OCI-LY3 (cell line): ENCODE results near the gene KRTAP6-3.

Experiments used
- H2AFZ ChIP-seq: fragments of 200-600, 300-600 bp; shearing (Covaris generic); 2 replicates; pipeline ENCODE4 v1.6.0; 2014; ENCODE audit warnings: antibody characterized with exemption, low read depth, low read length
- H3K27ac ChIP-seq: fragments of 200-600, 300-600 bp; sonication (generic); 2 replicates; pipeline ENCODE4 v1.5.1; 2014; ENCODE audit warnings: mild to moderate bottlenecking, low read length, moderate library complexity, mixed read lengths
- H3K27me3 ChIP-seq: fragments of 200-600, 300-600 bp; sonication (generic); 2 replicates; pipeline ENCODE4 v1.6.1; 2014; ENCODE audit warnings: low read depth, low read length, mixed read lengths
- H3K36me3 ChIP-seq: fragments of 200-600, 300-600 bp; sonication (generic); replicated peaks from 2 replicates; pipeline ENCODE3; 2014; ENCODE audit warnings: low read depth, low read length, mixed read lengths
- H3K4me1 ChIP-seq: fragments of 300-600, 200-600 bp; sonication (generic); 2 replicates; pipeline ENCODE4 v1.6.1; 2014; ENCODE audit warnings: low read length, mixed read lengths
- H3K4me2 ChIP-seq: fragments of 200-600, 300-600 bp; sonication (generic); 2 replicates; pipeline ENCODE4 v1.6.1; 2014; ENCODE audit warnings: low read length, mixed read lengths
- H3K4me3 ChIP-seq: fragments of 300-600, 200-600 bp; sonication (generic); 2 replicates; pipeline ENCODE4 v1.5.1; 2014; ENCODE audit warnings: antibody characterized with exemption, mild to moderate bottlenecking, low read length, moderate library complexity
- H3K79me2 ChIP-seq: fragments of 300-600, 200-600 bp; shearing (Covaris generic); 2 replicates; pipeline ENCODE4 v1.6.1; 2014; ENCODE audit warnings: mild to moderate bottlenecking, low read length, mixed read lengths
- H3K9ac ChIP-seq: fragments of 300-600, 200-600 bp; shearing (Covaris generic); 2 replicates; pipeline ENCODE4 v1.6.0; 2014; ENCODE audit warnings: mild to moderate bottlenecking, low read length, moderate library complexity
- H3K9me3 ChIP-seq: fragments of 200-600, 300-600 bp; shearing (Covaris generic); 2 replicates; pipeline ENCODE4 v1.6.1; 2014; ENCODE audit warnings: low read length, mixed read lengths; ENCODE audit not compliant: insufficient read depth
- H4K20me1 ChIP-seq: fragments of 200-600, 300-600 bp; sonication (generic); 2 replicates; pipeline ENCODE4 v1.6.1; 2016; ENCODE audit warnings: low read length, mixed read lengths; ENCODE audit not compliant: insufficient read depth
- EZH2phosphoT487 ChIP-seq: fragments of 200-600 bp; shearing (Covaris generic); IDR thresholded peaks from 2 replicates; pipeline ENCODE4 v1.6.1; 2018; ENCODE audit warnings: antibody characterized with exemption, mixed run types, low read depth
- TF ChIP-seq, protein P1 (sequence below): fragments of 200-600, 300-600 bp; sonication (generic); IDR thresholded peaks from 2 replicates; pipeline ENCODE4 v1.5.1; 2014; ENCODE audit warnings: antibody characterized with exemption, low read length, low read depth

Gene KRTAP6-3, protein sequence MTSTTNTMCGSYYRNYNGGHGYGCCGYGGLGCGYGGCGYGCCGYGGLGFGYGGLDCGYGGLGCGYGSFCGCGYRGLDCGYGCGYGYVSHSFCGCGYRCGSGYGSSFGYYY

DNA sequence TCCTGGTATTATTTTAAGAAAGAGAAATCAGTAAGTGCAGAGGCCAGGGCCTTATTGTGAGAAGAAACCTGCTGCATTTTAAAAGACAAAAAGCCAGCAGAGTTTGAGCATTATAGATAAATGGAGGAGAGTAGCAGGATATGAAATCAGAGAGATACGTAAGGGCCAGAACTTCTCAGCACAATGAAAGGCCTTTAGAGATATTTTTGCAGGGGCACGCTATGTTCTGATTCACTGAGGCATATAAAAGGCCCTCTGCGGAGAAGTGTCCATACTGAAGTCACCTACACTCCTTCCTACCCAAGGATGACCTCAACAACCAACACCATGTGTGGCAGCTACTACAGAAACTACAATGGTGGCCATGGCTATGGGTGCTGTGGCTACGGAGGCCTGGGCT lies at the start of gene KRTAP6-3:
Gene KRTAP6-3, plus strand, starts transcription at position 301 of the 400 bp plus-strand sequence. Its CDS starts 6 bp downstream, at position 307.
- Histone ChIP-seq H3K4me1 (no peaks in the 10 kb centered on the region), H3K27me3 (no peaks in the 10 kb centered on the region), H4K20me1 (no peaks in the 10 kb centered on the region), H3K4me3 (no peak within 1 kb of the TSS), H3K36me3 (no peaks in the 10 kb centered on the region), H3K79me2 (no peaks in the 10 kb centered on the region), H3K27ac (no peak within 1 kb of the TSS), H3K4me2 (no peak within 1 kb of the TSS), H3K9me3 (no peaks in the 10 kb centered on the region), H3K9ac (no peak within 1 kb of the TSS), H2AFZ (no peak within 1 kb of the TSS)
- TF ChIP-seq, protein P1, sequence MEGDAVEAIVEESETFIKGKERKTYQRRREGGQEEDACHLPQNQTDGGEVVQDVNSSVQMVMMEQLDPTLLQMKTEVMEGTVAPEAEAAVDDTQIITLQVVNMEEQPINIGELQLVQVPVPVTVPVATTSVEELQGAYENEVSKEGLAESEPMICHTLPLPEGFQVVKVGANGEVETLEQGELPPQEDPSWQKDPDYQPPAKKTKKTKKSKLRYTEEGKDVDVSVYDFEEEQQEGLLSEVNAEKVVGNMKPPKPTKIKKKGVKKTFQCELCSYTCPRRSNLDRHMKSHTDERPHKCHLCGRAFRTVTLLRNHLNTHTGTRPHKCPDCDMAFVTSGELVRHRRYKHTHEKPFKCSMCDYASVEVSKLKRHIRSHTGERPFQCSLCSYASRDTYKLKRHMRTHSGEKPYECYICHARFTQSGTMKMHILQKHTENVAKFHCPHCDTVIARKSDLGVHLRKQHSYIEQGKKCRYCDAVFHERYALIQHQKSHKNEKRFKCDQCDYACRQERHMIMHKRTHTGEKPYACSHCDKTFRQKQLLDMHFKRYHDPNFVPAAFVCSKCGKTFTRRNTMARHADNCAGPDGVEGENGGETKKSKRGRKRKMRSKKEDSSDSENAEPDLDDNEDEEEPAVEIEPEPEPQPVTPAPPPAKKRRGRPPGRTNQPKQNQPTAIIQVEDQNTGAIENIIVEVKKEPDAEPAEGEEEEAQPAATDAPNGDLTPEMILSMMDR = no peak
- no peak for TF ChIP-seq EZH2phosphoT487

DNA sequence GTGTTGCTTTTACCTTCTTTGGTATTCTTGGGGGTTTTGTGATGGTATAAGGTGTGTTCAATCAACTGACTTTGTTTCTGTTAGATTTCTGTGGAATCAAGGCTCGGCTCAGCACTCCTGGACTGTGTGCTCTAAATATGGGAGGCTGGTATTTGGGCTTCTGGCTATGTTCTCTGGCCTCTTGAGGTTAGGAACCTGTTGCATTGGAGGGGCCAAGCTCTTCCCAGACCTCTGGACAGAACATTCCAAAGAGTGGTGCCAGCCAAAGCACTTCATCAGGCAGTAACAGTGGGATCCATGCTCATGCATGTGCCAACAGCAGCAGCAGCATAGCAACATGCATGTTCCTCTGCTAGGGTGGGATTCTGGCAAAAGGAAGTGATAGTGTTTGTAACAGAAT lies 39.5 kb upstream of the KRTAP6-3 start:
- no peak for TF ChIP-seq EZH2phosphoT487
- TF ChIP-seq, protein P1 = no peak
- H3K27me3 ChIP-seq = no peaks in the 10 kb centered on the region
- no peak overlapping the region for H3K4me3 ChIP-seq
- no peak overlapping the region for H3K27ac ChIP-seq
- no peak overlapping the region for H3K9ac ChIP-seq
- H4K20me1 ChIP-seq = no peaks in the 10 kb centered on the region
- H3K36me3 ChIP-seq = no peaks in the 10 kb centered on the region
- no peak overlapping the region for H3K4me2 ChIP-seq
- H3K79me2 ChIP-seq = no peaks in the 10 kb centered on the region
- 0 out of 2 replicates have a peak, but pooled peaks cover 10% of the 10 kb centered on the region for H3K9me3 ChIP-seq
- no peak overlapping the region for H2AFZ ChIP-seq
- H3K4me1 ChIP-seq = peaks cover 14% of the 10 kb centered on the region

DNA sequence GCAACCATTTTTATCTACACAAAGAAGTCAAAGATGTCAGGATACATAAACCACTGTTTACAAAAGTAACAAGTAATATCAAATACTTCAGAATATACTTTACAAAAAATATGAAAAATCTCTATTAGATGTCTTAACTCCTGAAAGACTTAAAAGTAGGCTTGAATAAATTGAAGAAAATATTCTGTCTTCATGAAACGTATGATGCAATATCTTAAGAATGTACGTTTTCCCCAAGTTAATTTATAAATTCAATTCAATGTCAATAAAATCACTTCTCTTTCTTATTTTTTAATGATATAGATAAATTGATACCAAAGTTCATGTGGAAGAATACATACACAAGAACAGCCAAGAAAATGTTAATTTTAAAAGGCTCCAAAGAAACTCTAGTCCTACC lies 37.1 kb upstream of the KRTAP6-3 start:
- no peaks in the 10 kb centered on the region for H4K20me1 ChIP-seq
- H3K4me1 ChIP-seq = no peaks in the 10 kb centered on the region; the same call in 1 of the 2 replicates
- no peak overlapping the region for H2AFZ ChIP-seq
- no peaks in the 10 kb centered on the region for H3K36me3 ChIP-seq
- H3K4me2 ChIP-seq = no peak overlapping the region
- no peak overlapping the region for H3K4me3 ChIP-seq
- H3K27ac ChIP-seq = no peak overlapping the region
- 0 out of 2 replicates have a peak, but pooled peaks cover 10% of the 10 kb centered on the region for H3K9me3 ChIP-seq
- no peak overlapping the region for H3K9ac ChIP-seq
- TF ChIP-seq EZH2phosphoT487 = no peak
- TF ChIP-seq, protein P1 = no peak
- H3K27me3 ChIP-seq = no peaks in the 10 kb centered on the region
- no peaks in the 10 kb centered on the region for H3K79me2 ChIP-seq

DNA sequence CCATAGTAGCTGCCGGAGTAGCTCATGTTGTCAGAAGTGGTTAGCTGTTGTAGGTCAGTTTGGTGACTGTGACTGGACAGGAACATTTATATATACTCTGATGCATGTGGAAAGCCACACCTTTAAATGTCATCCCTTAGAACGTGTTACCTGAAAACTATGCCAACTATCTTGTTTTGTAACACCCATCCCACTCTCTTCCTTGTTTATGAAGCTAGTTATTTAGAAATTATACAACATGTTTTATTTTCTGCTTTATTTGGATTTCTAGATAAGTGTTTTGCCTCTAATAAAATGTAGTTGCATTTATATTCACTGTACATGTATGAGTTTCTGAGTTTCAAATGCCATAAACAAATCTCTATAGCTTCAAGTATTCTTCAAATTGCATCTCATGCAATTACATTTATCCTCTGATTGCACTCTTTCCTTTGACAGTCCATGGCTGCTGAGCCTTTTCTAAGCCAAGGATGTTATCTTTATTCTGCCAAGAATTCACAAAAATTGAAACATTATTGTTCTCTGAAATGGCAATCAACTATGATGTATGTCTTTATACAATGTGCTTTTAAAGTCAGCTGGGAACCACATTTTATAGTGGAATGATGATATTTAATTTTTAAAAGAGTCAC lies 30.9 kb upstream of the KRTAP6-3 start, which contains the start of gene KRTAP19-7:
Gene KRTAP19-7, minus strand, starts transcription at position 51 of the 632 bp plus-strand sequence. Its CDS starts 25 bp downstream, at position 26.
- H3K4me1 ChIP-seq = no peaks in the 10 kb centered on the region
- no peak within 1 kb of the TSS for H3K4me2 ChIP-seq
- H3K4me3 ChIP-seq = no peak within 1 kb of the TSS
- no peak within 1 kb of the TSS for H3K27ac ChIP-seq
- H3K9me3 ChIP-seq = no peaks in the 10 kb centered on the region
- no peak within 1 kb of the TSS for H2AFZ ChIP-seq
- no peaks in the 10 kb centered on the region for H4K20me1 ChIP-seq
- H3K79me2 ChIP-seq = no peaks in the 10 kb centered on the region
- H3K9ac ChIP-seq = no peak within 1 kb of the TSS
- no peaks in the 10 kb centered on the region for H3K36me3 ChIP-seq
- no peak for TF ChIP-seq EZH2phosphoT487
- TF ChIP-seq, protein P1 = no peak
- no peaks in the 10 kb centered on the region for H3K27me3 ChIP-seq
